NCI-H226 (cell line): ENCODE measurements around the gene GSTCD.

Source experiments
- DNase-seq: peaks from one replicate; pipeline ENCODE4 v3.0.0-alpha.2; 2015

GSTCD gene

GRCh38 chr4:105894660-105895582 lies 186.3 kb downstream of the GSTCD start, which contains the start of gene NPNT:
TSS of gene NPNT (plus strand) at chr4:105895471. CDS start at chr4:105895653, 182 bp downstream.
- no peak for DNase-seq

GRCh38 chr4:105895583-105896460 lies 187.2 kb downstream of the GSTCD start:
- DNase-seq = no peak

GRCh38 chr4:105896461-105896942 lies 187.9 kb downstream of the GSTCD start:
- no peak for DNase-seq
